PFSK-1 (cell line): ENCODE results near the gene HAGH.

Source experiments
- FOXP2 ChIP-seq: optimal IDR thresholded peaks from 2 replicates; pipeline ENCODE3; 2011; ENCODE audit warnings: borderline replicate concordance, control low read depth, inconsistent platforms; ENCODE audit not compliant: insufficient read depth; ENCODE audit errors: extremely low read length, extremely low read depth
- POLR2AphosphoS5 ChIP-seq: IDR thresholded peaks from 2 replicates; pipeline ENCODE4 v1.6.1; 2012; ENCODE audit warnings: low read depth, mild to moderate bottlenecking, control low read depth, low read length, moderate library complexity
- SIN3A ChIP-seq: IDR thresholded peaks from 2 replicates; pipeline ENCODE4 v1.6.1; 2012; ENCODE audit warnings: mild to moderate bottlenecking, low read length, moderate library complexity, borderline replicate concordance; ENCODE audit not compliant: insufficient read depth
- TAF1 ChIP-seq: IDR thresholded peaks from 2 replicates; pipeline ENCODE4 v1.6.1; 2012; ENCODE audit warnings: low read length, control low read depth, borderline replicate concordance; ENCODE audit not compliant: insufficient read depth
- TF ChIP-seq, protein P1 (sequence below), 2 experiments: IDR thresholded peaks; 2 replicates each; pipeline versions ENCODE4 v1.6.1 to v1.8.0; 2011 to 2012; ENCODE audit warnings: low read depth in 2 of 2, low read length in 2 of 2, control low read depth in 1 of 2, inconsistent platforms in 1 of 2, mild to moderate bottlenecking in 1 of 2, moderate library complexity in 1 of 2; ENCODE audit not compliant: insufficient read depth in 1 of 2

The HAGH gene

DNA sequence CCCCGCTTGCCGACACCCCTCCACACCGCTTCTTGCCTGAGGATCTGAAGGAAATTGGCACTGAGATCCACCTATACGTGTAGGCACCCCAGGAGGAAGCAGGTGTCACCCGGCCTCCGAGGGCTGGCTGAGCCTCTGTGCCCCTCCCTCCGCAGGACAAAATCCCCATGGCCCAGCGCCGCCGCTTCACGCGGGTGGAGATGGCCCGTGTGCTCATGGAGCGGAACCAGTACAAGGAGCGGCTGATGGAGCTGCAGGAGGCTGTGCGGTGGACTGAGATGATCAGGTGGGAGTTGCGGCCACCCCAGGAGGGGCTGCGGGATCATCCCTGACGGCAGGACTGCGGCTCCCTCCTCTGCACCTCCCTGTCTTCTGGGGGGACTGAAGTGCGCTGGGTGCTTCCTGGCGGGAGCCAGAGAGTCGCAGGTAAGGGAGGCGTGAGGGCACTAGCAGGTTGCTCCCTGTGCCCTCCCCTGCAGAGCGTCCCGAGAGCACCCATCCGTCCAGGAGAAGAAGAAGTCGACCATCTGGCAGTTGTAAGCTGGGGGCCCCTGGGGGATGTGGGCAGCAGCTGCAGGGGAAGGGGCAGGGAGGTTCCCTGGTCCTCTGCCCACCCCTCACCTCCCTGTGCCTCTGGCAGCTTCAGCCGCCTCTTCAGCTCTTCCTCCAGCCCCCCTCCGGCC is 64.3 kb downstream of the HAGH start:
- TF ChIP-seq POLR2AphosphoS5 (no peak; the same call in 1 of the 2 replicates), SIN3A (no peak), FOXP2 (no peak), TAF1 (no peak)
- TF ChIP-seq, protein P1, sequence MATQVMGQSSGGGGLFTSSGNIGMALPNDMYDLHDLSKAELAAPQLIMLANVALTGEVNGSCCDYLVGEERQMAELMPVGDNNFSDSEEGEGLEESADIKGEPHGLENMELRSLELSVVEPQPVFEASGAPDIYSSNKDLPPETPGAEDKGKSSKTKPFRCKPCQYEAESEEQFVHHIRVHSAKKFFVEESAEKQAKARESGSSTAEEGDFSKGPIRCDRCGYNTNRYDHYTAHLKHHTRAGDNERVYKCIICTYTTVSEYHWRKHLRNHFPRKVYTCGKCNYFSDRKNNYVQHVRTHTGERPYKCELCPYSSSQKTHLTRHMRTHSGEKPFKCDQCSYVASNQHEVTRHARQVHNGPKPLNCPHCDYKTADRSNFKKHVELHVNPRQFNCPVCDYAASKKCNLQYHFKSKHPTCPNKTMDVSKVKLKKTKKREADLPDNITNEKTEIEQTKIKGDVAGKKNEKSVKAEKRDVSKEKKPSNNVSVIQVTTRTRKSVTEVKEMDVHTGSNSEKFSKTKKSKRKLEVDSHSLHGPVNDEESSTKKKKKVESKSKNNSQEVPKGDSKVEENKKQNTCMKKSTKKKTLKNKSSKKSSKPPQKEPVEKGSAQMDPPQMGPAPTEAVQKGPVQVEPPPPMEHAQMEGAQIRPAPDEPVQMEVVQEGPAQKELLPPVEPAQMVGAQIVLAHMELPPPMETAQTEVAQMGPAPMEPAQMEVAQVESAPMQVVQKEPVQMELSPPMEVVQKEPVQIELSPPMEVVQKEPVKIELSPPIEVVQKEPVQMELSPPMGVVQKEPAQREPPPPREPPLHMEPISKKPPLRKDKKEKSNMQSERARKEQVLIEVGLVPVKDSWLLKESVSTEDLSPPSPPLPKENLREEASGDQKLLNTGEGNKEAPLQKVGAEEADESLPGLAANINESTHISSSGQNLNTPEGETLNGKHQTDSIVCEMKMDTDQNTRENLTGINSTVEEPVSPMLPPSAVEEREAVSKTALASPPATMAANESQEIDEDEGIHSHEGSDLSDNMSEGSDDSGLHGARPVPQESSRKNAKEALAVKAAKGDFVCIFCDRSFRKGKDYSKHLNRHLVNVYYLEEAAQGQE (IDR thresholded peaks at IDR 0.05; ENCODE audit: insufficient read depth in 1 of 2, low read depth in 2 of 2, low read length in 2 of 2): no peak

DNA sequence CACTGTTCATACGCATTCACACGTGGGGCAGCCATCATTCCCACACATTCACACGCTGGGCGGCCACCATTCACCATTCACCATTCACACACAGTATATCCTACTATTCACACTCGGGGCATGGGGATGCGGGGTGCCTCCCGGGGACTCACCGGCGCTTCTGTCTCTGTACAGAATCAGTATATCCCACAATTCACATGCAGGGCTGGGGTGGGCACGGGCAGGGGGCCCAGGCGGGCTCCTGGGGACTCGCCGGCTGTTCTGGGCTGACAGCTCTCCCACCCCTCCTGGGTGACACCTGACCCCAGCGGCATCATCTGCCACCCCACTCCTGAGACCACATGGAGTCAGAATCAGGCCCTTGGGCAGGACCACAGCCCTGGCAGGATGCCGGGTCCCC is 64.9 kb downstream of the HAGH start:
- TF ChIP-seq, protein P1 (IDR thresholded peaks at IDR 0.05; ENCODE audit: insufficient read depth in 1 of 2, low read depth in 2 of 2, low read length in 2 of 2): no peak
- TF ChIP-seq SIN3A (no peak), FOXP2 (no peak), POLR2AphosphoS5 (no peak; the same call in 1 of the 2 replicates), TAF1 (no peak)

DNA sequence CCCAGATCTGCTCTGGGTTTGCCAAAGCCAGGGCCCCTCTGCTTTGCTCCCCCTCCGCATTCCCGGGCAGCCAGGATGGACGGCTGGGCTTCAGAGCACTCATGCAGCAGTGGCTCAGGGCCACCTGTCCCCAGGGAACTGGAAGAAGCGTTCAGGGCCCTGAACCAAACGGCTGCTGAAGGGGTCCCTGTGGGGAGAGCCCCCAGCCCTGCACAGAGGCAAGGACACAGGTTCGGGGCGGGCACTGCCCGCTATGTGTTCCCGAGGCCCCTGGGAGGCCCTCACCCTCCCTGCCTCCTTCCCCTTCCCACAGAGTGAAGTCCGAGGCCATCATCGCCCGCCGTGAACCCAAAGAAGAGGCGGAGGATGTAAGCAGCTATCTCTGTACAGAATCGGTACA is 65.7 kb downstream of the HAGH start:
- no peak for TF ChIP-seq TAF1
- TF ChIP-seq FOXP2: no peak
- no peak; the same call in 1 of the 2 replicates for TF ChIP-seq POLR2AphosphoS5
- TF ChIP-seq, protein P1 (IDR thresholded peaks at IDR 0.05; ENCODE audit: insufficient read depth in 1 of 2, low read depth in 2 of 2, low read length in 2 of 2): no peak
- TF ChIP-seq SIN3A: no peak

DNA sequence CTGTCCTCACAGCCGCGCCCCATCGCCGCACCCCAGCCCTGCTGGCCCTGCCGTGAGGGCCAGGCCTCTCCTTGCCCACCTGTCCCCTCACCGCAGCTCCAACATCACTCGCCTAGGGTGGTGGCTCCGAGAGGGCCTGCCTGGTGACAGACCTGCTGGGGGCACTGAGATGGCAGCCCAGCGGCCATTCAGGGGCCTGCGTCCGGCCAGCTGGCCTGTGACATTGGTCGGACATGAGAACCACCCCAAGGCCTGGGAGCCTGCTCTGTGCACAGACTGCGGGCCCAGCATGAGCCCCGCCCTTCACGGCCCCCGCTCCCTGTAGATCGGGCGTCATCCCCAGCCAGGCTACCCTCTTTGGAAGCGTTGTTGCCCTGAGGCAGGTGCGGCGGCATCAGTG is 67.1 kb downstream of the HAGH start:
- TF ChIP-seq, protein P1 (IDR thresholded peaks at IDR 0.05; ENCODE audit: insufficient read depth in 1 of 2, low read depth in 2 of 2, low read length in 2 of 2): no peak
- no peak for TF ChIP-seq POLR2AphosphoS5

DNA sequence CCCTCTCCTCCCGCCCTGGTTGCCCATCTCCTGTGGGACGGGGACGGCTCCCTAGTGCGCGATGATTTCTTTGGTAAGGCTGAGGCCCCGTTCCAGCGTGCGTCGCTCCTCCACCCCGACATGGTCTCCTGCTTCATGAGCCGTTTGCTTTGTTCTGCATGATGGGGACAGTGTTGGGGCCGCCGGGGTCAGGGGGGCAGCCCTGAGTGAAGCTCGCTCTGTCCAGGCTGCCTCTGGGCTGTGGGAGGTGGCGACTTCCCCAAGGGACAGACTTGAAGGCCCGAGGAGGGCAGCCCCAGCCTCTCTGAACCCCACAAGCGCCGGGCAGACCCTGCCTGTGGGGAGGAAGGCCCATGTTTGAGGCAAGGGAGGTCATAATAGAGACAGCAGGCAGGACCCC is 67.7 kb downstream of the HAGH start:
- TF ChIP-seq SIN3A: no peak
- TF ChIP-seq, protein P1 (IDR thresholded peaks at IDR 0.05; ENCODE audit: insufficient read depth in 1 of 2, low read depth in 2 of 2, low read length in 2 of 2): no peak
- TF ChIP-seq POLR2AphosphoS5: no peak
- TF ChIP-seq TAF1: no peak
- no peak for TF ChIP-seq FOXP2
